ENCODE results near the gene GLI2.

GLI2 gene

GRCh38 chr2:120740765-120741524, 5.3 kb downstream of the GLI2 start:
- H3K4me3 ChIP-seq (ENCODE audit: low read depth, low read length) = peak overlapping the region; percentile 44
- DNase-seq (ENCODE audit: low read depth, low spot score) = no peak
- ChIA-PET POLR2A (interaction anchor here (1.0 to 1.3 kb wide), 2 partner anchors 9 to 17 kb away, joined by 3 to 5 read pairs; no protein-coding TSS in a partner anchor), CTCF (no interaction called here)
- peak; percentile 39 for TF ChIP-seq CTCF (IDR thresholded peaks at IDR 0.05; ENCODE audit: insufficient read depth, low read length, missing control alignments)

DNA sequence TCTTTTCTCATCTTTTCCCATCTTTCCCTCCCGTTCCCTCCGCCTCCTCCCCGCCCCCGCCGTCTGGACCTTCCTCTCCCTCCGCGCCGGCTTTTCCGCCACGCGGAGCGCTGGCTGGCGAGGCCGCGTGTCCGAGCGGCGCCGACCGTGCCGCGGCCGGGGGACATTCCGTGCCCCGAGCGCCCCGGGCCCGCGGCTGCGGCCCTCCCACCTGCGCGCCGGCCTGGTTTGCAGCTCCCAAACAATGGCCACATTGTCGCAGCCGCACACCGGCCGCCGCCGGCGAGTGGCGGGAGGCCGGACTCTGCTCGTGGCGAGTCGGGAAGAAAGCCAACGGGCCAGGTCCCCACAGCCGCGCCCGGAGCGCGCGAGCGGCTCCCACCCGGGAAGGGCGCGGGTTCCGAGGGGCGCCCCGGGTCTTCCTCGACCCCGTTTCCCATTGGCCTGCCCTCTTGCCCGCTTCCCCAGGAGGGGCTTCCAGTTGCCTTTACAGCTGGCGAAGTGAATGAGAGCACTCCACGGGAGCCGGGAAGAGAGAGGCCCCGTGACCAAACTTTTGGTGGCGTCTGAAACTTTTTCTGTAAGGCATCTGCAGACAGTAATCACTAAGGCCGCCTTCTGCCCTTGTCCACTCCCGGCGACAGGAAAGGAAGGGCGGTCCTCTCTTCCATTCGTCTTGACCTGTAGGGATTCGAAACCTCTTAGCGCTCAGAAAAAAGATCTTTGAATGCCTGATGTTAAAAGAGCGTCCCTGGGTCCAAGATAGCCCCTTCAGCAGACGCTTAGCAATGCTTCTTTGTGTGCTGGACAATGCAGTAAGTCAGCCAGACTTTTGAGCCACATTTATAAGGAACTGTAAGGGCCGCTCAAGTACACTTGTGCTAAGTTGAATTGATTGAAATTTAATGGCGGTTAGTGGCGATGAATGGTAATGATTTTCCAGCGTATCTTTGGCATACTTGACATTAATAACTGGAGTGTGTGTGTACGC, 6.2 kb downstream of the GLI2 start:
- CTCF ChIA-PET = no interaction called here
- no peak for DNase-seq (ENCODE audit: low read depth, low spot score)

DNA sequence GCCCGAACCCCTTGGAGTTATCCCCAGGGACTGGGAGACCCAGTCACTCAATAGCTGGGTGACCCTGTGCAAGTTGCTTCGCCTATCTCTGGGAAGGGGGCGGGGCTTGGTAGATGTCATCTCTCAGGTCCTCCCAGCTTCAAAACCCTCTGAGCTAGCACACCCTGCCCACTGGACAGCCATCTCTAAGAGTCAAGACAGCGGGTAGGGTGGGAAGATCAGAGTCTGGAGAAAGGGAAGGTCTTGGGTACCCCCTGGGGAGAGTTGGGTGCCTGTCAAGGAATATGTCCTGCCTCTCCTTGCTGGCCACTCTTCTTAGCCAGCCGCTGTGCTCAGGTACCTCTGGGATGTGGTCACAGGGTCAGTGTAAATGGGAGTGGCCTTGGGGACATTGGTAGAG, 8.0 kb downstream of the GLI2 start:
- POLR2A ChIA-PET = no interaction called here
- DNase-seq (ENCODE audit: low read depth, low spot score) = no peak
- TF ChIP-seq CTCF (IDR thresholded peaks at IDR 0.05; ENCODE audit: insufficient read depth, low read length, missing control alignments) = no peak
- H3K4me3 ChIP-seq (ENCODE audit: low read depth, low read length) = no peak overlapping the region
- CTCF ChIA-PET = interaction anchor here (0.8 to 1.3 kb wide), 4 partner anchors 47 to 338 kb away, joined by 3 read pairs; no protein-coding TSS in a partner anchor

More for the DNA sequence above, 6.2 kb downstream of the GLI2 start:
- no peak for TF ChIP-seq CTCF (IDR thresholded peaks at IDR 0.05; ENCODE audit: insufficient read depth, low read length, missing control alignments)
- POLR2A ChIA-PET = interaction anchor here (1.0 to 1.3 kb wide), 2 partner anchors 8 to 16 kb away, joined by 3 to 5 read pairs; no protein-coding TSS in a partner anchor
- H3K4me3 ChIP-seq (ENCODE audit: low read depth, low read length) = peak overlapping the region; percentile 44

DNA sequence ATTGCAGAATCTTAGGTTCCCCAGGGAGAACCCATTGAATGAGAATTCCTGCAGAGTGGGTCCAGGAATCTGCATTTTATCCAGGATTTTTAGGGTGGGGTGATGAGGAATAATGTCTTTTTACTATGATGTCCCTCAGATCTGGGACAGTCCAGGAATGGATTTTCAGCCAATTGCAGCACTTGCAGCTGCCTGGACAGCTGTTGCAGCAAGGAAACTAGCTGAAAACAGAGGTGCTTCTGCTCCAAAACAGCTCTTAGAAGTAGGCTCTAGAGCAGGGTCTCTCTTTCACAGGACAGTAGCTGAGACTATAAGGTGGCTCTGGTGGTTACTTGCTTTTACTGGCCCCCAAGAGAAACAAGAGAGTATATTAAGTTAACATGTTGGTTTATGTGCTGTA, 9.1 kb downstream of the GLI2 start:
- no peak for DNase-seq (ENCODE audit: low read depth, low spot score)
- POLR2A ChIA-PET = no interaction called here
- CTCF ChIA-PET = interaction anchor here (1.0 to 1.9 kb wide), 2 partner anchors 18 to 335 kb away, joined by 3 to 4 read pairs; no protein-coding TSS in a partner anchor
- TF ChIP-seq CTCF (IDR thresholded peaks at IDR 0.05; ENCODE audit: insufficient read depth, low read length, missing control alignments) = no peak
- no peak overlapping the region for H3K4me3 ChIP-seq (ENCODE audit: low read depth, low read length)

DNA sequence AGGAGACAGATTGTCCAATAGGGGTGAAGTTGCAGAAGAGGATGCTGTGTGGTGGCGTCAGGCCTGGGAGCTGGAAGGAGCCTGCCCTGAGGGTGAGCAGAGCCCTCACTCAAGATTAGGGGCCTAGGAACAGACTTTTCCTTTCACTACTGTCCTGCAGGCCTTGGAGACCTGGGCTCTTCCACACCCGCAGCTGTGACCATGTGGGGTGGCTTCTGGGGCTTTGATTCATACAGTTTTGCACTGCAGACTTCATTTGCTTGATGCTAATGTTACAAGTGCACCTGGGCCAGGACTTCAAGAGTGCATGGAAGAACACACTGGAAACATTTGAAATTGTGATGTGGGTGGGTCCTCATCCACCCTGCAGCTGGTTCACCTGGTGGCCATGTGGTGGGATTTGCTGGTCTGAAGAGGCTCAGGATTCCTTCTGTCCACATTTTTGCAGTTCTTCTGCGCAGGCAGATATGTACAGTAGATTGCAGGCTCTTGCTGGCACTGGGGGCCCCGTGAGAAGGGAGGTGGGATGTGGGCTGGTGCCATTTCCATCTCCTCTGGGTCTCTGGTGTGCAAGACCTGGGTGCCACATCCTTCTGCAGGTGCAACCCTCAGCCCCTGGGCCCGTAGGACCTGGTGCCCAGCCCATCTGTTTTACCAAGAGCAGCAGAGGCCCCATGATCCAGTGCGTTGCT, 9.9 kb downstream of the GLI2 start:
- CTCF ChIA-PET = interaction anchor here (0.6 to 1.9 kb wide), 2 partner anchors 17 to 83 kb away, joined by 3 to 4 read pairs; no protein-coding TSS in a partner anchor
- DNase-seq (ENCODE audit: low read depth, low spot score) = no peak
- TF ChIP-seq CTCF (IDR thresholded peaks at IDR 0.05; ENCODE audit: insufficient read depth, low read length, missing control alignments) = no peak
- H3K4me3 ChIP-seq (ENCODE audit: low read depth, low read length) = no peak overlapping the region
- POLR2A ChIA-PET = interaction anchor here (0.6 kb wide), 1 partner anchor 144 kb away, joined by 3 read pairs; no protein-coding TSS in a partner anchor
